Endodermal cell (in vitro differentiated cells): ENCODE results near the gene EVPL. TPM values are rescaled to one million over a fixed set of nuclear protein-coding genes. Genes with fewer than 3 reads are reported as not detected.

ENCODE experiments used
- DNase-seq: peaks from one replicate; pipeline ENCODE4 v3.0.0-alpha.2; 2017
- H3K27ac ChIP-seq: 2 replicates; pipeline ENCODE4 v1.5.1; 2013; ENCODE audit warnings: mild to moderate bottlenecking, low read depth, low read length, moderate library complexity
- H3K27me3 ChIP-seq: 2 replicates; pipeline ENCODE4 v1.6.1; 2013; ENCODE audit warnings: mild to moderate bottlenecking, low read length, moderate library complexity; ENCODE audit not compliant: insufficient read depth, control insufficient read depth, poor library complexity, severe bottlenecking
- H3K36me3 ChIP-seq: 2 replicates; pipeline ENCODE4 v1.7.0; 2013; ENCODE audit warnings: mild to moderate bottlenecking, low read length, moderate library complexity; ENCODE audit not compliant: control insufficient read depth, insufficient read depth
- H3K4me1 ChIP-seq: one replicate; pipeline ENCODE4 v1.7.0; 2013; ENCODE audit warnings: low read length; ENCODE audit not compliant: control insufficient read depth, insufficient read depth
- H3K4me3 ChIP-seq: 2 replicates; pipeline ENCODE4 v1.5.1; 2013; ENCODE audit warnings: mild to moderate bottlenecking, low read length, moderate library complexity
- H3K9ac ChIP-seq: 2 replicates; pipeline ENCODE4 v1.6.1; 2013; ENCODE audit warnings: mild to moderate bottlenecking, low read length, moderate library complexity; ENCODE audit not compliant: poor library complexity, severe bottlenecking; ENCODE audit errors: extremely low read depth
- H3K9me3 ChIP-seq: 2 replicates; pipeline ENCODE4 v1.6.1; 2013; ENCODE audit warnings: mild to moderate bottlenecking, low read length, moderate library complexity; ENCODE audit not compliant: control insufficient read depth
- H3K27ac Mint-ChIP-seq: 2 replicates; pipeline ENCODE4 v1.8.0; 2020; ENCODE audit warnings: mixed read lengths
- H3K27me3 Mint-ChIP-seq: 2 replicates; pipeline ENCODE4 v1.8.0; 2021; ENCODE audit warnings: mild to moderate bottlenecking, mixed read lengths; ENCODE audit not compliant: insufficient read depth
- H3K36me3 Mint-ChIP-seq: 2 replicates; pipeline ENCODE4 v1.8.0; 2020; ENCODE audit warnings: low read depth, mixed read lengths
- H3K4me1 Mint-ChIP-seq: 2 replicates; pipeline ENCODE4 v1.8.0; 2020; ENCODE audit warnings: mixed read lengths
- H3K4me3 Mint-ChIP-seq: 2 replicates; pipeline ENCODE4 v1.8.0; 2020; ENCODE audit warnings: mild to moderate bottlenecking, moderate library complexity, mixed read lengths
- H3K9me3 Mint-ChIP-seq: 2 replicates; pipeline ENCODE4 v1.8.0; 2020; ENCODE audit warnings: mild to moderate bottlenecking, mixed read lengths
- WGBS, 2 experiments: methylation state at CpG; one replicate each; pipeline versions ENCODE4 v1.1.5 to v1.1.7; 2013; ENCODE audit warnings: missing lambda C conversion rate in 2 of 2, mixed read lengths in 1 of 2; ENCODE audit not compliant: insufficient coverage in 1 of 2, insufficient read length in 1 of 2; 5-methylcytosine and 5-hydroxymethylcytosine counted together
- total RNA-seq, 2 donors: library from RNA; stranded (reverse); fragmentation: NEBNext Ultra II Directional in 1 of 2; extraction: Animal tissue kit (Norgen Biotek cat#: 25700) in 1 of 2; gene quantifications; 2 replicates in 1 of 2; 3 replicates in 1 of 2; pipeline ENCODE4 v1.2.1, GENCODE V29; 2021
- TF ChIP-seq, protein P1 (sequence below): fragments of 200-600 bp; sonication (generic); conservative IDR thresholded peaks from 2 replicates; pipeline ENCODE4 v1.5.0; 2021; ENCODE audit warnings: antibody characterized with exemption, mild to moderate bottlenecking

Gene EVPL
- total RNA-seq, 2 donors from 2014 or later, result 0.20 to 0.51 TPM

- H3K27me3 Mint-ChIP-seq, result peaks cover 8% of the 10 kb centered on the region
- H3K4me3 Mint-ChIP-seq, result no peak overlapping the region
- no peaks in the 10 kb centered on the region for H3K9me3 ChIP-seq
Measured at GRCh38 chr17:76014925-76015261, 12.2 kb downstream of the EVPL start.

DNA sequence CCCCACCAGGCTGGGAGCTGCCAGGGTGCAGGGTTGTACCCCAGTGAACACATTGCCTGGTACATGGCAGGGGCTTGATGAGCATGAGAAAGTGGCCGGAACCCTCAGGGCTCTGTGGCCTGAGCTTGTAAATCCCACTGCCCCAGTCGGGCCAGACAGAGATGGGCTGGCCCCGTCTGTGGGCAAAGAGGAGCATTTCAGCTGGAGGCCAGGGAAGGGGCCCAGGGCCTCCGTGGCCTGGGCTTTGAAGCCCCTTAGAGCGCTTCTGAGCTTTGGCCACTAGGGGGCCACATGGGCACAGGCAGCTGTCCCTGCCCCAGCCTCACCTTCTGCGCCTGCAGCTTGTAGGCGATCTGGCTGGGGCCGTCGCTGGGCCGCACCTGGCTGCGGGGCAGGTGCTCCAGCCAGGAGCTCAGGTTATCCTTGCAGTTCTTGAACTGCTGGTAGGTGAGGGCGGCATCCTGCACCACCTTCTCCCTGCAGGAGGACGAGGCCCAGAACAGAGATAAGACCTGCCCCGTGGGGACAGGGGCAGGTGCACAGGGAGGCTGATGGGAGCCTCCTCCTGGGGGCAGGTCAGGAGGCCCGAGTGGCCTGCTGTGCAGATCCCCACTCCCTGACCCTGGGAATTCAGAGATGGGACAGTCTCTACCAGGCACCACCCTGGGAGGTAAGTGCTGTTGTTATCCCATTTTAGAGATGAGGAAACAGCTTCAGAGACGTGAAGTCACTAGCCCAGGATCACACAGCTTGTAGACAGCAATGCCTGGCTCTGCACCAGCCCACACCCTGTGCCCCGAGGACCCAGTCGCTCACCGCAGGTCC is 12.8 kb downstream of the EVPL start:
- Mint-ChIP-seq H3K4me3 (no peak overlapping the region), H3K4me1 (peaks cover 5% of the 10 kb centered on the region), H3K27me3 (peaks cover 8% of the 10 kb centered on the region), H3K36me3 (no peaks in the 10 kb centered on the region), H3K9me3 (no peaks in the 10 kb centered on the region), H3K27ac (no peak overlapping the region)
- H3K4me3 ChIP-seq, result no peak overlapping the region
- 43 to 53% methylated on average over 13 to 19 of the region's 19 CpGs for WGBS, 2 experiments
- no peak overlapping the region for H3K9ac ChIP-seq
- DNase-seq, result peak; percentile 98
- H3K36me3 ChIP-seq, result no peaks in the 10 kb centered on the region
- TF ChIP-seq, protein P1, sequence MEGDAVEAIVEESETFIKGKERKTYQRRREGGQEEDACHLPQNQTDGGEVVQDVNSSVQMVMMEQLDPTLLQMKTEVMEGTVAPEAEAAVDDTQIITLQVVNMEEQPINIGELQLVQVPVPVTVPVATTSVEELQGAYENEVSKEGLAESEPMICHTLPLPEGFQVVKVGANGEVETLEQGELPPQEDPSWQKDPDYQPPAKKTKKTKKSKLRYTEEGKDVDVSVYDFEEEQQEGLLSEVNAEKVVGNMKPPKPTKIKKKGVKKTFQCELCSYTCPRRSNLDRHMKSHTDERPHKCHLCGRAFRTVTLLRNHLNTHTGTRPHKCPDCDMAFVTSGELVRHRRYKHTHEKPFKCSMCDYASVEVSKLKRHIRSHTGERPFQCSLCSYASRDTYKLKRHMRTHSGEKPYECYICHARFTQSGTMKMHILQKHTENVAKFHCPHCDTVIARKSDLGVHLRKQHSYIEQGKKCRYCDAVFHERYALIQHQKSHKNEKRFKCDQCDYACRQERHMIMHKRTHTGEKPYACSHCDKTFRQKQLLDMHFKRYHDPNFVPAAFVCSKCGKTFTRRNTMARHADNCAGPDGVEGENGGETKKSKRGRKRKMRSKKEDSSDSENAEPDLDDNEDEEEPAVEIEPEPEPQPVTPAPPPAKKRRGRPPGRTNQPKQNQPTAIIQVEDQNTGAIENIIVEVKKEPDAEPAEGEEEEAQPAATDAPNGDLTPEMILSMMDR, result peak; percentile 99
- no peaks in the 10 kb centered on the region for H3K27me3 ChIP-seq
- H3K27ac ChIP-seq, result no peak overlapping the region
- no peaks in the 10 kb centered on the region for H3K4me1 ChIP-seq
- no peaks in the 10 kb centered on the region for H3K9me3 ChIP-seq

More at GRCh38 chr17:76014925-76015261, 12.2 kb downstream of the EVPL start:
- no peak overlapping the region for H3K4me3 ChIP-seq
- no peak overlapping the region for H3K27ac ChIP-seq
- H3K9me3 Mint-ChIP-seq, result no peaks in the 10 kb centered on the region
- no peak overlapping the region for H3K9ac ChIP-seq
- TF ChIP-seq, protein P1, result no peak
- no peaks in the 10 kb centered on the region for H3K27me3 ChIP-seq
- 93 to 96% methylated on average over 21 to 26 of the region's 26 CpGs for WGBS, 2 experiments
- peaks cover 5% of the 10 kb centered on the region for H3K4me1 Mint-ChIP-seq
- H3K36me3 ChIP-seq, result no peaks in the 10 kb centered on the region
- H3K4me1 ChIP-seq, result no peaks in the 10 kb centered on the region
- no peaks in the 10 kb centered on the region for H3K36me3 Mint-ChIP-seq
- no peak overlapping the region for H3K27ac Mint-ChIP-seq
- DNase-seq, result no peak

GRCh38 chr17:76013377-76013932 is 13.7 kb downstream of the EVPL start:
- no peaks in the 10 kb centered on the region for H3K9me3 ChIP-seq
- H3K27me3 ChIP-seq, result no peaks in the 10 kb centered on the region
- H3K27ac ChIP-seq, result no peak overlapping the region
- no peak overlapping the region for H3K9ac ChIP-seq
- WGBS, 2 experiments, result 77 to 90% methylated on average over 7 to 15 of the region's 15 CpGs
- peaks cover 8% of the 10 kb centered on the region for H3K27me3 Mint-ChIP-seq
- no peaks in the 10 kb centered on the region for H3K4me1 ChIP-seq
- H3K36me3 Mint-ChIP-seq, result no peaks in the 10 kb centered on the region
- H3K4me3 ChIP-seq, result no peak overlapping the region
- TF ChIP-seq, protein P1, result no peak
- DNase-seq, result no peak
- peak overlapping the region; percentile 44 for H3K27ac Mint-ChIP-seq
- no peak overlapping the region for H3K4me3 Mint-ChIP-seq
- H3K9me3 Mint-ChIP-seq, result no peaks in the 10 kb centered on the region
- H3K4me1 Mint-ChIP-seq, result peaks cover 5% of the 10 kb centered on the region
- H3K36me3 ChIP-seq, result no peaks in the 10 kb centered on the region
